ENCODE data around the gene USP5.

DNA sequence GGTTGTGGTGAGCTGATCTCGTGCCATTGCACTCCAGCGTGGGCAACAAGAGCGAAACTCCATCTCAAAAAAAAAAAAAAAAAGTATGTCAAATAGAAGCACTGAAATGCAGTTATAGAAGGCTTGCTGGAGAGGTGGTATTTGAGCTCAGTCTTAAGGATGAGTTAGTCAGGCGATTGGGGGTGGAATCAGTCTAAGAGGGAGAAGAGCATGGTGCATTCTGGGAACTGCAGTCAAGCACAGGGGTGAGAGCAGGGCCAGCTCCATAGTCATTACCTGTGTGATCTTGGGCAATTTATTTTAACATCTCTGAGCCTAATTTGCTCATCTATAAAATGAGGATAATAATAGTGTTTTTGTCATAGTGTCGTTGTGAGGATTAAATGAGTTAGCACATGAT, 17.1 kb upstream of the USP5 start:
- TF ChIP-seq CTCF (IDR thresholded peaks at IDR 0.05; ENCODE audit: insufficient read depth, low read length, poor library complexity, severe bottlenecking): no peak
- no peak for TF ChIP-seq EZH2phosphoT487 (conservative IDR thresholded peaks at IDR 0.05; ENCODE audit: low read length)
